K562 (cell line): ENCODE results near the gene ARAP1. TPM values are rescaled to one million over a fixed set of nuclear protein-coding genes. Genes with fewer than 3 reads are reported as not detected.

ENCODE experiments used
- ATAC-seq: fragments of 200-7000 bp; cut with Tn5 transposase; 3 replicates; pipeline ENCODE4 v1.9.1; 2020; ENCODE audit warnings: moderate library complexity
- BruUV-seq: library from RNA; stranded (reverse); fragments of 400-500 nt; replicated peaks from 2 replicates; lab custom pipeline; 2021; lab: Mats Ljungman, UMichigan
- CTCF ChIA-PET: fragments of 300-600 bp; formaldehyde crosslinking; extraction: SDS; loops from one replicate; lab custom pipeline; 2021; ENCODE audit warnings: low intra/inter-chr PET ratio; lab: Yijun Ruan, JAX
- POLR2A ChIA-PET: fragments of 300-600, 350-650 bp; sonication (Branson Sonifier 250); formaldehyde crosslinking; extraction: SDS; loops from one replicate; lab custom pipeline; 2021; ENCODE audit warnings: antibody characterized with exemption, inconsistent platforms; lab: Yijun Ruan, JAX
- DNase-seq, 4 experiments: peaks; one replicate each; pipeline versions ENCODE4 v3.0.0 to v3.0.0-alpha.2; 2011 to 2018; ENCODE audit warnings: low spot score in 3 of 4, mixed read lengths in 3 of 4; ENCODE audit errors: extremely low read depth in 1 of 4
- FAIRE-seq: peaks from 2 replicates; lab custom pipeline; 2011; peaks lifted over from hg19 to GRCh38; lab: Jason Lieb, UNC
- H2AFZ ChIP-seq: 2 replicates; pipeline ENCODE4 v1.6.0; 2011; ENCODE audit warnings: low read depth, low read length, control low read depth, inconsistent platforms
- H3K27ac ChIP-seq: fragments of 200-600 bp; 3 replicates; pipeline ENCODE4 v1.8.0; 2011; ENCODE audit warnings: low read depth, mild to moderate bottlenecking, control low read depth, inconsistent platforms, low read length, moderate library complexity, mixed read lengths; ENCODE audit errors: extremely low read depth
- H3K27me3 ChIP-seq, 2 experiments: fragments of 300-600 bp in 1 of 2; 2 replicates in 1 of 2; 3 replicates in 1 of 2; pipeline versions ENCODE4 v1.6.0 to v1.8.0; 2011; ENCODE audit warnings: inconsistent platforms in 2 of 2, low read length in 2 of 2, mild to moderate bottlenecking in 1 of 2, mixed read lengths in 1 of 2, moderate library complexity in 1 of 2; ENCODE audit not compliant: control insufficient read depth in 2 of 2, insufficient read depth in 2 of 2
- H3K36me3 ChIP-seq: fragments of 300-600 bp; 3 replicates; pipeline ENCODE4 v1.8.0; 2011; ENCODE audit warnings: mild to moderate bottlenecking, low read length, inconsistent platforms; ENCODE audit not compliant: control insufficient read depth, insufficient read depth
- H3K4me1 ChIP-seq, 2 experiments: fragments of 200-600 bp in 1 of 2; replicated peaks in 1 of 2; 2 replicates in 1 of 2; 3 replicates in 1 of 2; pipeline versions ENCODE4 v1.5.1 to v1.8.0; 2011; ENCODE audit warnings: inconsistent platforms in 2 of 2, low read length in 2 of 2, mild to moderate bottlenecking in 1 of 2, mixed read lengths in 1 of 2, moderate library complexity in 1 of 2; ENCODE audit not compliant: control insufficient read depth in 2 of 2, insufficient read depth in 2 of 2
- H3K4me2 ChIP-seq: 2 replicates; pipeline ENCODE4 v1.6.1; 2011; ENCODE audit warnings: low read length, control low read depth, inconsistent platforms, mixed read lengths; ENCODE audit not compliant: insufficient read depth
- H3K4me3 ChIP-seq: fragments of 200-600 bp; sonication (generic), shearing (Covaris generic); 2 replicates; pipeline ENCODE4 v1.5.1; 2016; ENCODE audit warnings: control low read depth, inconsistent platforms
- H3K79me2 ChIP-seq: fragments of 200-600 bp; 3 replicates; pipeline ENCODE4 v1.8.0; 2011; ENCODE audit warnings: low read length, inconsistent platforms; ENCODE audit not compliant: control insufficient read depth, insufficient read depth
- H3K9ac ChIP-seq, 2 experiments: 2 replicates each; pipeline versions ENCODE4 v1.6.0 to v1.6.1; 2011; ENCODE audit warnings: low read depth in 2 of 2, low read length in 2 of 2, control low read depth in 1 of 2, inconsistent platforms in 1 of 2, mild to moderate bottlenecking in 1 of 2, mixed read lengths in 1 of 2; ENCODE audit not compliant: insufficient read depth in 1 of 2
- H3K9me1 ChIP-seq: one replicate; pipeline ENCODE4 v1.6.0; 2011; ENCODE audit warnings: inconsistent platforms, mild to moderate bottlenecking, low read length, moderate library complexity; ENCODE audit not compliant: control insufficient read depth, insufficient read depth
- H3K9me3 ChIP-seq: replicated peaks from 2 replicates; pipeline ENCODE4 v1.5.1; 2011; ENCODE audit warnings: low read depth, low read length, inconsistent platforms; ENCODE audit not compliant: control insufficient read depth, insufficient read depth
- H4K20me1 ChIP-seq: replicated peaks from 2 replicates; pipeline ENCODE4 v1.6.1; 2011; ENCODE audit warnings: low read length, inconsistent platforms, mixed read lengths; ENCODE audit not compliant: control insufficient read depth, insufficient read depth
- ARID1B ChIP-seq: fragments of 450-650 bp; IDR thresholded peaks from 2 replicates; pipeline ENCODE4 v1.6.1; 2016; ENCODE audit warnings: antibody characterized with exemption, mild to moderate bottlenecking, inconsistent platforms
- CHD4 ChIP-seq: fragments of 200-600 bp; sonication (generic); IDR thresholded peaks from 3 replicates; pipeline ENCODE4 v1.6.1; 2012; ENCODE audit warnings: low read depth, mild to moderate bottlenecking, mixed read lengths, low read length, inconsistent platforms; ENCODE audit not compliant: insufficient read depth, insufficient replicate concordance, poor library complexity, severe bottlenecking
- CREBBP ChIP-seq: IDR thresholded peaks from one replicate; pipeline ENCODE4 v1.6.1; 2012; ENCODE audit warnings: low read depth, mild to moderate bottlenecking, control low read depth, inconsistent platforms, low read length
- EHMT2 ChIP-seq: fragments of 450-650 bp; IDR thresholded peaks from 2 replicates; pipeline ENCODE4 v1.6.1; 2018; ENCODE audit warnings: antibody characterized with exemption
- ESRRA ChIP-seq: fragments of 450-650 bp; IDR thresholded peaks from 2 replicates; pipeline ENCODE4 v1.6.1; 2014; ENCODE audit warnings: low read depth, mild to moderate bottlenecking, moderate library complexity, borderline replicate concordance
- NELFE ChIP-seq: IDR thresholded peaks from 2 replicates; pipeline ENCODE4 v1.6.1; 2011; ENCODE audit warnings: mild to moderate bottlenecking; ENCODE audit not compliant: insufficient read depth, insufficient read length
- SMAD1 ChIP-seq: fragments of 150-350 bp; IDR thresholded peaks from 2 replicates; pipeline ENCODE4 v1.6.1; 2014; ENCODE audit warnings: low read length, low read depth; ENCODE audit not compliant: partially characterized antibody
- TAL1 ChIP-seq: fragments of 450-650 bp; IDR thresholded peaks from 2 replicates; pipeline ENCODE4 v1.6.1; 2016; ENCODE audit warnings: mild to moderate bottlenecking
- ZBTB7A ChIP-seq: IDR thresholded peaks from 2 replicates; pipeline ENCODE4 v1.6.1; 2011; ENCODE audit warnings: low read depth, mild to moderate bottlenecking, low read length, moderate library complexity, borderline replicate concordance; ENCODE audit not compliant: control insufficient read depth
- ZNF124 ChIP-seq: sonication (generic); formaldehyde crosslinking; IDR thresholded peaks from 2 replicates; pipeline ENCODE4 v1.8.1; 2022; ENCODE audit warnings: missing genetic modification reagents
- WGBS: fragments of 100-300 bp; shearing (Covaris generic); methylation state at CpG from one replicate; pipeline ENCODE4 v1.1.6; 2016; ENCODE audit warnings: low coverage, mixed read lengths; ENCODE audit not compliant: insufficient coverage; ENCODE audit errors: missing lambda C conversion rate; 5-methylcytosine and 5-hydroxymethylcytosine counted together
- in situ Hi-C: fragments of 300-500 bp; cut with MboI; formaldehyde crosslinking; loops from 4 replicates; pipeline ENCODE4 v1.15.0; 2018; ENCODE audit warnings: inconsistent platforms, mixed read lengths
- intact Hi-C: fragments of 100-400 bp; cut with micrococcal nuclease; formaldehyde crosslinking; loops from 2 replicates; pipeline ENCODE4 v1.14.2; 2022
- polyA plus RNA-seq, 8 experiments: library from polyadenylated mRNA; depleted of rRNA in 4 of 8; stranded (reverse) in 5 of 8; unstranded in 3 of 8; fragments of >200 nt; fragmentation: Nextera tagmentation in 2 of 8; fragmentation: Illumina TruSeq in 1 of 8; extraction: Ambion mirVana in 2 of 8; extraction: Trizol in 1 of 8; gene quantifications; 2 replicates each; pipeline versions ENCODE4 v1.2.1 to v1.2.3, GENCODE V29; 2011 to 2014; ENCODE audit warnings: inconsistent platforms in 1 of 8, missing spikeins in 1 of 8
- total RNA-seq, 7 experiments: library from RNA; depleted of rRNA in 6 of 7; stranded (reverse); fragments of >200 nt in 6 of 7; fragmentation: Illumina TruSeq in 2 of 7; extraction: Trizol in 2 of 7; gene quantifications; 2 replicates each; pipeline versions ENCODE4 v1.2.1 to v1.2.3, GENCODE V29; 2011 to 2021; ENCODE audit warnings: low replicate concordance in 1 of 7
- TF ChIP-seq, protein P1 (sequence below): fragments of 450-650 bp; IDR thresholded peaks from 2 replicates; pipeline ENCODE4 v1.6.1; 2018; ENCODE audit warnings: mild to moderate bottlenecking, low read depth; ENCODE audit not compliant: partially characterized antibody

Gene ARAP1
- total and polyA plus RNA-seq, 9 of the 15 experiments (the other 6 are each of a cell fraction or from before 2014, with no cell fraction given): 0.23 to 67.0 (median 24.6) TPM

- Histone ChIP-seq H2AFZ (no peak overlapping the region), H3K27me3 (no peaks in the 10 kb centered on the region), H4K20me1 (no peaks in the 10 kb centered on the region), H3K9me3 (no peaks in the 10 kb centered on the region), H3K4me2 (no peak overlapping the region), H3K9ac (peak overlapping the region in 1 of 2 experiments; percentile 10; a peak in 1 of 4 replicates), H3K9me1 (no peaks in the 10 kb centered on the region), H3K79me2 (peaks cover 12% of the 10 kb centered on the region; the same call in 2 of the 3 replicates), H3K4me1 (peaks cover 53 to 64% of the 10 kb centered on the region in 2 experiments), H3K4me3 (no peak overlapping the region), H3K36me3 (no peaks in the 10 kb centered on the region), H3K27ac (no peak overlapping the region)
- in situ Hi-C loops: no loop called here
- BruUV-seq: no TSS peak
- ChIA-PET POLR2A (no interaction called here), CTCF (no interaction called here)
- FAIRE-seq (no peak), DNase-seq (no peak), ATAC-seq (no peak)
- TF ChIP-seq NELFE: no peak
- intact Hi-C loops: no loop called here
- 50% methylated on average over 6 of the region's 10 CpGs for WGBS
Measured at GRCh38 chr11:72784662-72785061, 32.5 kb upstream of the ARAP1 start.

GRCh38 chr11:72783144-72783905 is 31.1 kb upstream of the ARAP1 start:
- no peaks in the 10 kb centered on the region for H4K20me1 ChIP-seq
- H3K9me1 ChIP-seq: no peaks in the 10 kb centered on the region
- no peaks in the 10 kb centered on the region for H3K9me3 ChIP-seq
- no TSS peak for BruUV-seq
- WGBS: 26% methylated on average over 2 of the region's 2 CpGs
- FAIRE-seq (peak; percentile 26), ATAC-seq (no peak), DNase-seq (no peak)
- CTCF ChIA-PET: no interaction called here
- H3K27ac ChIP-seq: no peak overlapping the region
- 0 out of 3 replicates have a peak, but pooled peaks cover 6% of the 10 kb centered on the region for H3K36me3 ChIP-seq
- H3K4me3 ChIP-seq: no peak overlapping the region
- peaks cover 65 to 68% of the 10 kb centered on the region in 2 experiments for H3K4me1 ChIP-seq
- H3K27me3 ChIP-seq: no peaks in the 10 kb centered on the region
- no peak overlapping the region; a peak in 1 of 4 replicates for H3K9ac ChIP-seq
- intact Hi-C loops (no loop called here), in situ Hi-C loops (no loop called here)
- H2AFZ ChIP-seq: no peak overlapping the region
- no peak overlapping the region for H3K4me2 ChIP-seq
- POLR2A ChIA-PET: interaction anchor here (0.7 to 1.5 kb wide), 2 partner anchors 11 to 41 kb away, joined by 3 to 8 read pairs; partner anchors contain the start of gene STARD10
- H3K79me2 ChIP-seq: peaks cover 12% of the 10 kb centered on the region; the same call in 2 of the 3 replicates
- TF ChIP-seq EHMT2: no peak
- no peak for TF ChIP-seq SMAD1
- 0 out of 2 replicates have a peak, but pooled peaks have one; percentile 35 for TF ChIP-seq ARID1B
- no peak for TF ChIP-seq CREBBP
- TF ChIP-seq ESRRA: no peak
- peak; percentile 20; the same call in 1 of the 2 replicates for TF ChIP-seq TAL1
- TF ChIP-seq ZBTB7A: no peak
- TF ChIP-seq, protein P1, sequence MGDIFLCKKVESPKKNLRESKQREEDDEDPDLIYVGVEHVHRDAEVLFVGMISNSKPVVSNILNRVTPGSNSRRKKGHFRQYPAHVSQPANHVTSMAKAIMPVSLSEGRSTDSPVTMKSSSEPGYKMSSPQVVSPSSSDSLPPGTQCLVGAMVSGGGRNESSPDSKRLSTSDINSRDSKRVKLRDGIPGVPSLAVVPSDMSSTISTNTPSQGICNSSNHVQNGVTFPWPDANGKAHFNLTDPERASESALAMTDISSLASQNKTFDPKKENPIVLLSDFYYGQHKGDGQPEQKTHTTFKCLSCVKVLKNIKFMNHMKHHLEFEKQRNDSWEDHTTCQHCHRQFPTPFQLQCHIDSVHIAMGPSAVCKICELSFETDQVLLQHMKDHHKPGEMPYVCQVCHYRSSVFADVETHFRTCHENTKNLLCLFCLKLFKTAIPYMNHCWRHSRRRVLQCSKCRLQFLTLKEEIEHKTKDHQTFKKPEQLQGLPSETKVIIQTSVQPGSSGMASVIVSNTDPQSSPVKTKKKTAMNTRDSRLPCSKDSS: no peak
- no peak for TF ChIP-seq CHD4
- TF ChIP-seq ZNF124 (CRISPR knock-in tag): no peak
